GM12878 (cell line): ENCODE measurements around the gene CNNM4. TPM values are rescaled to one million over a fixed set of nuclear protein-coding genes. Genes with fewer than 3 reads are reported as not detected.

ENCODE experiments used
- ATAC-seq: fragments of 200-7000 bp; cut with Tn5 transposase; 3 replicates; pipeline ENCODE4 v1.9.1; 2020; ENCODE audit warnings: mild to moderate bottlenecking, moderate library complexity
- BruUV-seq: library from RNA; stranded (reverse); fragments of 400-500 nt; replicated peaks from 2 replicates; lab custom pipeline; 2021; lab: Mats Ljungman, UMichigan
- CTCF ChIA-PET: fragments of 300-600 bp; sonication (Branson Sonifier 250); formaldehyde crosslinking; extraction: SDS; loops from one replicate; lab custom pipeline; 2021; ENCODE audit warnings: inconsistent platforms; lab: Yijun Ruan, JAX
- POLR2A ChIA-PET: fragments of 350-600 bp; formaldehyde crosslinking; extraction: SDS; loops from one replicate; lab custom pipeline; 2021; ENCODE audit warnings: inconsistent platforms; lab: Charles Lee
- RAD21 ChIA-PET: fragments of 300-600 bp; sonication (Branson Sonifier 250); formaldehyde crosslinking; loops from one replicate; lab custom pipeline; 2023; ENCODE audit warnings: antibody characterized with exemption; ENCODE audit not compliant: unreplicated experiment; lab: Charles Lee
- SMC1A ChIA-PET: fragments of 300-600 bp; sonication (Branson Sonifier 250); formaldehyde crosslinking; loops from one replicate; lab custom pipeline; 2023; ENCODE audit not compliant: unreplicated experiment, uncharacterized antibody; lab: Charles Lee
- DNase-seq: peaks from one replicate; pipeline ENCODE4 v3.0.0-alpha.2; 2011; ENCODE audit warnings: low read depth, low spot score
- FAIRE-seq: peaks from 3 replicates; lab custom pipeline; 2011; peaks lifted over from hg19 to GRCh38; lab: Jason Lieb, UNC
- H2AFZ ChIP-seq: 2 replicates; pipeline ENCODE4 v1.6.0; 2011; ENCODE audit warnings: low read depth, low read length, control low read depth; ENCODE audit not compliant: control insufficient read depth
- H3K27ac ChIP-seq: 2 replicates; pipeline ENCODE4 v1.5.1; 2011; ENCODE audit warnings: control low read depth; ENCODE audit not compliant: control insufficient read depth, insufficient read depth
- H3K27me3 ChIP-seq, 2 experiments: replicated peaks in 1 of 2; 2 replicates each; pipeline versions ENCODE4 v1.6.0 to v1.6.1; 2011; ENCODE audit warnings: low read length in 1 of 2; ENCODE audit not compliant: control insufficient read depth in 2 of 2, insufficient read depth in 2 of 2
- H3K36me3 ChIP-seq, 2 experiments: 2 replicates each; pipeline ENCODE4 v1.5.1; 2011; ENCODE audit warnings: low read length in 1 of 2; ENCODE audit not compliant: control insufficient read depth in 2 of 2, insufficient read depth in 2 of 2
- H3K4me1 ChIP-seq: 2 replicates; pipeline ENCODE4 v1.6.1; 2011; ENCODE audit warnings: mild to moderate bottlenecking, low read length, moderate library complexity, mixed read lengths; ENCODE audit not compliant: control insufficient read depth, insufficient read depth
- H3K4me2 ChIP-seq: 2 replicates; pipeline ENCODE4 v1.6.0; 2011; ENCODE audit warnings: control low read depth; ENCODE audit not compliant: control insufficient read depth, insufficient read depth
- H3K4me3 ChIP-seq: fragments of 200-600 bp; sonication (generic); 2 replicates; pipeline ENCODE4 v1.5.1; 2016
- H3K79me2 ChIP-seq: 2 replicates; pipeline ENCODE4 v1.6.0; 2011; ENCODE audit warnings: low read length; ENCODE audit not compliant: control insufficient read depth, insufficient read depth
- H3K9ac ChIP-seq: 2 replicates; pipeline ENCODE4 v1.8.0; 2011; ENCODE audit warnings: low read length, control low read depth, mixed read lengths; ENCODE audit not compliant: control insufficient read depth, insufficient read depth
- H3K9me3 ChIP-seq: replicated peaks from 3 replicates; pipeline ENCODE4 v1.5.1; 2011; ENCODE audit warnings: mild to moderate bottlenecking, low read length; ENCODE audit not compliant: control insufficient read depth, insufficient read depth
- H4K20me1 ChIP-seq: 2 replicates; pipeline ENCODE4 v1.6.0; 2011; ENCODE audit not compliant: control insufficient read depth, insufficient read depth
- ASH2L ChIP-seq: fragments of 300-600, 200-600 bp; sonication (generic); IDR thresholded peaks from 2 replicates; pipeline ENCODE4 v1.6.1; 2017; ENCODE audit warnings: low read depth, mild to moderate bottlenecking, borderline replicate concordance
- CEBPZ ChIP-seq: fragments of 150-350 bp; IDR thresholded peaks from 2 replicates; pipeline ENCODE4 v1.6.1; 2016; ENCODE audit warnings: low read depth, low read length
- CREB1 ChIP-seq: IDR thresholded peaks from 2 replicates; pipeline ENCODE4 v1.6.1; 2012; ENCODE audit warnings: low read depth, mild to moderate bottlenecking, inconsistent platforms
- EZH2 ChIP-seq: IDR thresholded peaks from 2 replicates; pipeline ENCODE4 v1.6.1; 2012; ENCODE audit warnings: low read depth, mild to moderate bottlenecking, control low read depth, inconsistent platforms, low read length, borderline replicate concordance; ENCODE audit not compliant: control insufficient read depth
- FOS ChIP-seq: IDR thresholded peaks from 3 replicates; pipeline ENCODE4 v1.6.1; 2011; ENCODE audit warnings: borderline replicate concordance; ENCODE audit not compliant: insufficient read length; ENCODE audit errors: extremely low read depth
- FOXM1 ChIP-seq: IDR thresholded peaks from 2 replicates; pipeline ENCODE4 v1.6.1; 2012; ENCODE audit warnings: low read depth, mild to moderate bottlenecking, inconsistent platforms, low read length, moderate library complexity
- HDAC2 ChIP-seq: fragments of 200-600 bp; sonication (generic); IDR thresholded peaks from 2 replicates; pipeline ENCODE4 v1.6.1; 2017
- IKZF1 ChIP-seq: fragments of 450-650 bp; conservative IDR thresholded peaks from 2 replicates; pipeline ENCODE4 v1.6.1; 2017; ENCODE audit warnings: antibody characterized with exemption, mild to moderate bottlenecking
- MEF2A ChIP-seq: IDR thresholded peaks from 2 replicates; pipeline ENCODE4 v1.6.1; 2011; ENCODE audit warnings: low read depth, mild to moderate bottlenecking, low read length, moderate library complexity; ENCODE audit not compliant: insufficient read depth
- MTA2 ChIP-seq: fragments of 450-650 bp; IDR thresholded peaks from 2 replicates; pipeline ENCODE4 v1.6.1; 2016; ENCODE audit warnings: low read depth, mild to moderate bottlenecking, moderate library complexity
- RBBP5 ChIP-seq: fragments of 200-600 bp; sonication (generic); conservative IDR thresholded peaks from 2 replicates; pipeline ENCODE4 v1.6.1; 2016
- RCOR1 ChIP-seq: conservative IDR thresholded peaks from 2 replicates; pipeline ENCODE4 v1.6.1; 2012; ENCODE audit warnings: low read depth, low read length, improper control_type of control experiment
- SUZ12 ChIP-seq: fragments of 200-600 bp; sonication (generic); IDR thresholded peaks from one replicate; pipeline ENCODE4 v1.6.1; 2018; ENCODE audit warnings: antibody characterized with exemption, mild to moderate bottlenecking; ENCODE audit not compliant: unreplicated experiment
- TAF1 ChIP-seq: IDR thresholded peaks from 2 replicates; pipeline ENCODE4 v1.6.1; 2011; ENCODE audit warnings: mild to moderate bottlenecking, low read depth, low read length, borderline replicate concordance
- TCF12 ChIP-seq: IDR thresholded peaks from 2 replicates; pipeline ENCODE4 v1.6.1; 2011; ENCODE audit warnings: low read depth, mild to moderate bottlenecking, low read length
- WGBS: methylation state at CpG from one replicate; pipeline ENCODE4 v1.1.6; 2016; ENCODE audit warnings: low lambda C conversion rate; ENCODE audit not compliant: insufficient replicate concordance, insufficient coverage; ENCODE audit errors: missing lambda C conversion rate; 5-methylcytosine and 5-hydroxymethylcytosine counted together
- in situ Hi-C: fragments of 300-500 bp; cut with MboI; formaldehyde crosslinking; loops from 9 replicates; pipeline ENCODE4 v1.14.3; 2018; ENCODE audit warnings: mixed read lengths
- intact Hi-C: fragments of 100-400 bp; cut with micrococcal nuclease; formaldehyde crosslinking; loops from one replicate; pipeline ENCODE4 v1.14.2; 2022; ENCODE audit not compliant: unreplicated experiment
- polyA plus RNA-seq, 11 experiments: library from polyadenylated mRNA; depleted of rRNA in 4 of 11; unstranded in 6 of 11; stranded (reverse) in 5 of 11; fragments of >200 nt; fragmentation: Nextera tagmentation in 4 of 11; fragmentation: Illumina TruSeq in 1 of 11; extraction: Ambion mirVana in 4 of 11; extraction: Trizol in 1 of 11; gene quantifications; 1 replicate in 1 of 11; 2 replicates in 10 of 11; pipeline versions ENCODE4 v1.2.1 to v1.2.3, GENCODE V29; 2011 to 2016; ENCODE audit warnings: inconsistent platforms in 2 of 11, missing spikeins in 2 of 11, low read depth in 1 of 11
- total RNA-seq, 4 experiments: library from RNA; depleted of rRNA in 3 of 4; stranded (reverse); fragments of >200 nt in 3 of 4; fragmentation: Illumina TruSeq in 1 of 4; extraction: Trizol in 1 of 4; gene quantifications; 2 replicates each; pipeline versions ENCODE4 v1.2.1 to v1.2.3, GENCODE V29; 2013 to 2021

The CNNM4 gene
- total and polyA plus RNA-seq, 10 of the 15 experiments (the other 5 are each of a cell fraction or from before 2014, with no cell fraction given): 2.4 to 13.8 (median 8.1) TPM

- TF ChIP-seq EZH2: no peak
- TF ChIP-seq MTA2: no peak
Observed at GRCh38 chr2:96775160-96775559, 14.5 kb downstream of the CNNM4 start (continued).

GRCh38 chr2:96783388-96783787, 22.7 kb downstream of the CNNM4 start:
- 82% methylated on average over 4 of the region's 4 CpGs for WGBS
- TF ChIP-seq CEBPZ: no peak
- TF ChIP-seq TAF1: no peak
- TF ChIP-seq HDAC2: no peak
- no peak for TF ChIP-seq IKZF1
- TF ChIP-seq SUZ12: no peak
- TF ChIP-seq RBBP5: no peak
- TF ChIP-seq MEF2A: no peak
- TF ChIP-seq FOXM1: no peak
- no peak for TF ChIP-seq CREB1
- no peak for TF ChIP-seq FOS
- TF ChIP-seq ASH2L: no peak
- no peak for TF ChIP-seq RCOR1
- TF ChIP-seq TCF12: no peak
- TF ChIP-seq, all 136 proteins: peak for 0
- intact Hi-C loops (no loop called here), in situ Hi-C loops (no loop called here)
- no TSS peak for BruUV-seq
- DNase-seq: no peak
- RAD21 ChIA-PET: interaction anchor here (1.4 kb wide), 1 partner anchor 22 kb away, joined by 5 read pairs; no protein-coding TSS in a partner anchor
- CTCF ChIA-PET: interaction anchor here (1.3 to 2.9 kb wide), 2 partner anchors 17 to 20 kb away, joined by 3 to 12 read pairs; no protein-coding TSS in a partner anchor
- Histone ChIP-seq H3K27me3 (no peaks in the 10 kb centered on the region), H3K4me1 (no peaks in the 10 kb centered on the region), H3K9me3 (no peaks in the 10 kb centered on the region), H4K20me1 (no peaks in the 10 kb centered on the region), H3K4me2 (no peak overlapping the region), H3K27ac (no peak overlapping the region), H3K36me3 (peaks cover 0 to 3% of the 10 kb centered on the region in 2 experiments; a peak in 1 of 4 replicates), H3K9ac (no peak overlapping the region), H3K4me3 (no peak overlapping the region), H2AFZ (no peak overlapping the region), H3K79me2 (no peaks in the 10 kb centered on the region; the same call in 1 of the 2 replicates)
- SMC1A ChIA-PET: interaction anchor here (1.0 kb wide), 1 partner anchor 16 kb away, joined by 4 read pairs; no protein-coding TSS in a partner anchor
- ATAC-seq: no peak
- FAIRE-seq: no peak
- POLR2A ChIA-PET: no interaction called here
